Psoas muscle (tissue), 8 donors: ENCODE data around the gene AKT3. TPM values are rescaled to one million over a fixed set of nuclear protein-coding genes. Genes with fewer than 3 reads are reported as not detected.

Source experiments
- ATAC-seq, 4 donors: fragments of 200-7000 bp; cut with Tn5 transposase; one replicate each; pipeline ENCODE4 v1.9.1; 2020; ENCODE audit warnings: moderate library complexity in 3 of 4, mild to moderate bottlenecking in 2 of 4
- DNase-seq, 2 donors: peaks; one replicate each; pipeline ENCODE4 v3.0.0-alpha.2; 2020
- H3K27ac ChIP-seq: fragments of 200-600 bp; one replicate; pipeline ENCODE4 v1.8.0; 2022
- H3K27me3 ChIP-seq, 3 donors: fragments of 200-600 bp in 1 of 3; one replicate each; pipeline versions ENCODE4 v1.6.1 to v1.8.0; 2013 to 2022; ENCODE audit warnings: low read length in 2 of 3, mild to moderate bottlenecking in 2 of 3, moderate library complexity in 1 of 3; ENCODE audit not compliant: insufficient read depth in 3 of 3
- H3K36me3 ChIP-seq, 2 donors: fragments of 200-600 bp in 1 of 2; one replicate each; pipeline versions ENCODE4 v1.6.1 to v1.8.0; 2013 to 2022; ENCODE audit warnings: low read depth in 1 of 2, mild to moderate bottlenecking in 1 of 2, moderate library complexity in 1 of 2; ENCODE audit not compliant: insufficient read depth in 1 of 2
- H3K4me1 ChIP-seq: fragments of 200-600 bp; one replicate; pipeline ENCODE4 v1.8.0; 2022
- H3K4me3 ChIP-seq: fragments of 200-600 bp; one replicate; pipeline ENCODE4 v1.8.0; 2022; ENCODE audit warnings: mild to moderate bottlenecking
- H3K9me3 ChIP-seq: fragments of 200-600 bp; one replicate; pipeline ENCODE4 v1.8.0; 2022
- CTCF ChIP-seq: fragments of 200-600 bp; IDR thresholded peaks from one replicate; pipeline ENCODE4 v1.8.0; 2022; ENCODE audit warnings: antibody characterized with exemption
- WGBS, 3 donors: extraction: QIAGEN DNeasy Blood & Tissue Kit; methylation state at CpG; one replicate each; pipeline versions ENCODE4 v1.1.6 to v1.1.7; 2013; 5-methylcytosine and 5-hydroxymethylcytosine counted together
- intact Hi-C, 2 donors: fragments of 100-400 bp; cut with DNase I; formaldehyde crosslinking; loops; one replicate each; pipeline versions ENCODE4 v1.11.0 to v1.14.2; 2022
- polyA plus RNA-seq, 3 donors: library from polyadenylated mRNA; stranded (reverse); fragments of 200-250 nt; gene quantifications; one replicate each; pipeline ENCODE4 v1.2.3, GENCODE V29; 2013
- total RNA-seq, 4 donors: library from RNA; stranded (reverse); fragmentation: NEBNext Ultra II Directional in 2 of 4; extraction: Animal tissue kit (Norgen Biotek cat#: 25700) in 2 of 4; gene quantifications; one replicate each; pipeline versions ENCODE4 v1.2.1 to v1.2.4, GENCODE V29; 2021 to 2023
- donor health status: healthy with polysubstance abuse.
- donor health status: DM: no; HTN: no; CAD: no; lungs with moderate emphysema.
- donor health status: Bipolar disorder and iron deficiency.
- donor health status: healthy.
- donor health status: DM: yes; HTN: yes; CAD: no.
- donor health status: DM: no; HTN: no; CAD: no.
- donor health status: DM: no; HTN: no; CAD: no.
- donor health status: DM: yes; HTN: yes; CAD: no.

The AKT3 gene
- total and polyA plus RNA-seq, 7 donors: 3.3 to 25.1 (median 9.8) TPM

GRCh38 chr1:243554686-243555085 lies 295.4 kb downstream of the AKT3 start:
- TF ChIP-seq CTCF: no peak
- Histone ChIP-seq H3K36me3 (no peaks in the 10 kb centered on the region), H3K27ac (no peak overlapping the region), H3K4me3 (no peak overlapping the region), H3K4me1 (no peaks in the 10 kb centered on the region), H3K27me3 (no peaks in the 10 kb centered on the region), H3K9me3 (no peaks in the 10 kb centered on the region)
- 78 to 85% (median 79%) methylated on average over 4 of the region's 4 CpGs for WGBS, 3 donors
- no peak for DNase-seq
- no peak for ATAC-seq
- intact Hi-C loops: no loop called here

GRCh38 chr1:243553090-243553489 lies 297.0 kb downstream of the AKT3 start:
- DNase-seq (no peak), ATAC-seq (no peak)
- WGBS, 3 donors: 74 to 84% (median 77%) methylated on average over 2 of the region's 2 CpGs

GRCh38 chr1:243550276-243550675 lies 299.8 kb downstream of the AKT3 start:
- ATAC-seq (no peak), DNase-seq (no peak)
- Histone ChIP-seq H3K4me3 (no peak overlapping the region), H3K27ac (no peak overlapping the region), H3K36me3 (no peaks in the 10 kb centered on the region), H3K9me3 (no peaks in the 10 kb centered on the region), H3K4me1 (no peaks in the 10 kb centered on the region), H3K27me3 (no peaks in the 10 kb centered on the region)
- 85 to 89% (median 88%) methylated on average over 6 of the region's 6 CpGs for WGBS, 3 donors
- intact Hi-C loops: no loop called here
- TF ChIP-seq CTCF: no peak

More at GRCh38 chr1:243553090-243553489, 297.0 kb downstream of the AKT3 start:
- Histone ChIP-seq H3K27me3 (no peaks in the 10 kb centered on the region), H3K4me1 (no peaks in the 10 kb centered on the region), H3K27ac (no peak overlapping the region), H3K36me3 (no peaks in the 10 kb centered on the region), H3K4me3 (no peak overlapping the region), H3K9me3 (no peaks in the 10 kb centered on the region)
- intact Hi-C loops: no loop called here
- TF ChIP-seq CTCF: no peak

- Histone ChIP-seq H3K9me3 (no peaks in the 10 kb centered on the region), H3K36me3 (no peaks in the 10 kb centered on the region), H3K4me1 (no peaks in the 10 kb centered on the region), H3K27me3 (no peaks in the 10 kb centered on the region), H3K27ac (no peak overlapping the region), H3K4me3 (no peak overlapping the region)
- no peak for TF ChIP-seq CTCF
- intact Hi-C loops: no loop called here
- no peak for DNase-seq
- no peak for ATAC-seq
These were observed 300.3 kb downstream of the AKT3 start for GRCh38 chr1:243549791-243550190.

GRCh38 chr1:243549108-243549507 lies 300.9 kb downstream of the AKT3 start:
- no peaks in the 10 kb centered on the region for H3K9me3 ChIP-seq
- H3K27ac ChIP-seq: no peak overlapping the region
- intact Hi-C loops: no loop called here
- no peaks in the 10 kb centered on the region for H3K4me1 ChIP-seq
- no peak for DNase-seq
- peaks cover 0 to 6% of the 10 kb centered on the region in 2 donors for H3K36me3 ChIP-seq
- H3K27me3 ChIP-seq: no peaks in the 10 kb centered on the region
- no peak for TF ChIP-seq CTCF
- no peak overlapping the region for H3K4me3 ChIP-seq
- ATAC-seq: no peak
